K562 (cell line): ENCODE results near the gene CALM3. TPM values are rescaled to one million over a fixed set of nuclear protein-coding genes. Genes with fewer than 3 reads are reported as not detected.

Source experiments
- CBX1 ChIP-seq: sonication (generic); IDR thresholded peaks from 2 replicates; pipeline ENCODE4 v1.6.1; 2016; ENCODE audit warnings: antibody characterized with exemption, low read depth, mild to moderate bottlenecking
- CBX3 ChIP-seq, 2 experiments: IDR thresholded peaks; 1 replicate in 1 of 2; 2 replicates in 1 of 2; pipeline ENCODE4 v1.6.1; 2012; ENCODE audit warnings: inconsistent platforms in 2 of 2, low read length in 2 of 2, borderline replicate concordance in 1 of 2, control low read depth in 1 of 2
- HLTF ChIP-seq: fragments of 450-650 bp; IDR thresholded peaks from 2 replicates; pipeline ENCODE4 v1.6.1; 2016
- HMGXB4 ChIP-seq: sonication (generic); formaldehyde crosslinking; IDR thresholded peaks from 2 replicates; pipeline ENCODE4 v1.8.1; 2023; ENCODE audit warnings: mild to moderate bottlenecking, missing genetic modification reagents
- MITF ChIP-seq: IDR thresholded peaks from 2 replicates; pipeline ENCODE4 v1.6.1; 2014; ENCODE audit warnings: antibody characterized with exemption
- MYBL2 ChIP-seq, 2 experiments: fragments of 450-650 bp in 1 of 2; sonication (generic) in 1 of 2; formaldehyde crosslinking in 1 of 2; IDR thresholded peaks; 2 replicates each; pipeline versions ENCODE4 v1.6.1 to v1.8.1; 2017 to 2022; ENCODE audit warnings: borderline replicate concordance in 1 of 2, inconsistent platforms in 1 of 2, low read depth in 1 of 2, mild to moderate bottlenecking in 1 of 2, missing genetic modification reagents in 1 of 2, moderate library complexity in 1 of 2
- NCOA1 ChIP-seq: fragments of 450-650 bp; IDR thresholded peaks from 2 replicates; pipeline ENCODE4 v1.6.1; 2016; ENCODE audit warnings: low read depth
- NFYB ChIP-seq: IDR thresholded peaks from 2 replicates; pipeline ENCODE4 v1.6.1; 2011; ENCODE audit warnings: mild to moderate bottlenecking, moderate library complexity; ENCODE audit not compliant: insufficient read length; ENCODE audit errors: extremely low read depth
- NONO ChIP-seq, 2 experiments: fragments of 200-400 bp in 1 of 2; fragments of 450-650 bp in 1 of 2; formaldehyde crosslinking in 1 of 2; IDR thresholded peaks; 2 replicates each; pipeline ENCODE4 v1.6.1; 2017; ENCODE audit warnings: low read depth in 2 of 2, mild to moderate bottlenecking in 2 of 2, moderate library complexity in 2 of 2, low read length in 1 of 2
- OTX1 ChIP-seq: fragments of 450-650 bp; formaldehyde crosslinking; IDR thresholded peaks from 2 replicates; pipeline ENCODE4 v1.4.0; 2022; ENCODE audit warnings: mild to moderate bottlenecking
- PHF21A ChIP-seq: fragments of 450-650 bp; IDR thresholded peaks from 2 replicates; pipeline ENCODE4 v1.6.1; 2017; ENCODE audit warnings: low read depth, borderline replicate concordance
- RBM14 ChIP-seq: fragments of 200-400 bp; formaldehyde crosslinking; IDR thresholded peaks from 2 replicates; pipeline ENCODE4 v1.6.1; 2018; ENCODE audit warnings: low read depth, mild to moderate bottlenecking, low read length, moderate library complexity, borderline replicate concordance; ENCODE audit not compliant: insufficient read depth
- ZBTB8A ChIP-seq: fragments of 450-650 bp; IDR thresholded peaks from 2 replicates; pipeline ENCODE4 v1.6.1; 2018; ENCODE audit warnings: mild to moderate bottlenecking, moderate library complexity; ENCODE audit not compliant: partially characterized antibody
- ZEB2 ChIP-seq: fragments of 450-650 bp; IDR thresholded peaks from 2 replicates; pipeline ENCODE4 v1.6.1; 2016
- ZFX ChIP-seq: sonication (generic); formaldehyde crosslinking; IDR thresholded peaks from 2 replicates; pipeline ENCODE4 v1.8.0; 2022; ENCODE audit warnings: mild to moderate bottlenecking, missing genetic modification reagents, moderate library complexity
- ZHX1 ChIP-seq: fragments of 150-350 bp; conservative IDR thresholded peaks from 2 replicates; pipeline ENCODE4 v1.6.1; 2014; ENCODE audit warnings: low read length
- ZNF444 ChIP-seq: fragments of 250-450 bp; sonication (Bioruptor Pico); IDR thresholded peaks from 2 replicates; pipeline ENCODE4 v1.4.0; 2020; ENCODE audit warnings: mild to moderate bottlenecking, moderate library complexity
- ZNF507 ChIP-seq: conservative IDR thresholded peaks from 2 replicates; pipeline ENCODE4 v1.6.1; 2017; ENCODE audit warnings: missing genetic modification characterization, missing compliant biosample characterization
- ZNF512 ChIP-seq: IDR thresholded peaks from 2 replicates; pipeline ENCODE4 v1.6.1; 2016; ENCODE audit warnings: missing genetic modification characterization, missing compliant biosample characterization
- ZNF707 ChIP-seq: fragments of 250-450 bp; sonication (Bioruptor Pico); conservative IDR thresholded peaks from 2 replicates; pipeline ENCODE4 v1.8.0; 2022; ENCODE audit warnings: inconsistent platforms, mild to moderate bottlenecking, moderate library complexity
- polyA plus RNA-seq, 8 experiments: library from polyadenylated mRNA; depleted of rRNA in 4 of 8; stranded (reverse) in 5 of 8; unstranded in 3 of 8; fragments of >200 nt; fragmentation: Nextera tagmentation in 2 of 8; fragmentation: Illumina TruSeq in 1 of 8; extraction: Ambion mirVana in 2 of 8; extraction: Trizol in 1 of 8; gene quantifications; 2 replicates each; pipeline versions ENCODE4 v1.2.1 to v1.2.3, GENCODE V29; 2011 to 2014; ENCODE audit warnings: inconsistent platforms in 1 of 8, missing spikeins in 1 of 8
- total RNA-seq, 7 experiments: library from RNA; depleted of rRNA in 6 of 7; stranded (reverse); fragments of >200 nt in 6 of 7; fragmentation: Illumina TruSeq in 2 of 7; extraction: Trizol in 2 of 7; gene quantifications; 2 replicates each; pipeline versions ENCODE4 v1.2.1 to v1.2.3, GENCODE V29; 2011 to 2021; ENCODE audit warnings: low replicate concordance in 1 of 7

Gene CALM3
- total and polyA plus RNA-seq, 9 of the 15 experiments (the other 6 are each of a cell fraction or from before 2014, with no cell fraction given), result 34.6 to 350 (median 156) TPM

GRCh38 chr19:46629546-46630025, 28.5 kb downstream of the CALM3 start (continued):
- TF ChIP-seq ZEB2, result no peak
- TF ChIP-seq PHF21A, result no peak
- TF ChIP-seq HMGXB4 (CRISPR knock-in tag), result no peak
- TF ChIP-seq ZNF512 (tag), result no peak
- TF ChIP-seq ZNF707 (CRISPR knock-in tag), result no peak
- TF ChIP-seq ZBTB8A, result no peak
- TF ChIP-seq RBM14, result no peak
- no peak for TF ChIP-seq ZNF444
- 0 out of 2 replicates have a peak, but pooled peaks have one; percentile 18 for TF ChIP-seq MITF
- no peak for TF ChIP-seq MYBL2 (IDR thresholded peaks at IDR 0.05; ENCODE audit: low read depth)
- TF ChIP-seq MYBL2 (CRISPR knock-in tag; IDR thresholded peaks at IDR 0.05; ENCODE audit: borderline replicate concordance), result no peak
- TF ChIP-seq HLTF, result no peak
- no peak for TF ChIP-seq ZNF507 (tag)
- TF ChIP-seq ZHX1, result no peak
- TF ChIP-seq NCOA1, result no peak
- TF ChIP-seq NONO (IDR thresholded peaks at IDR 0.05; ENCODE audit: low read depth in 2 of 2, low read length in 1 of 2), result no peak
- peak; percentile 32; the same call in 1 of the 2 replicates for TF ChIP-seq CBX1
- no peak for TF ChIP-seq OTX1 (CRISPR knock-in tag)
- peak; percentile 87 for TF ChIP-seq ZFX (CRISPR knock-in tag)
- no peak; a peak in 1 of 3 replicates for TF ChIP-seq CBX3 (IDR thresholded peaks at IDR 0.05; ENCODE audit: borderline replicate concordance in 1 of 2, low read length in 2 of 2)
- TF ChIP-seq NFYB, result no peak
